GM18858 (cell line): ENCODE results near the gene TCF7L2.
"Not testable (repeated sequence)": the region's sequence is repeated elsewhere in the genome, so short reads cannot be mapped to it uniquely, and the experiment has no call there.

Source experiments
- ATAC-seq: cut with Tn5 transposase; IDR thresholded peaks from one replicate; pipeline ENCODE4 v1.9.1; 2021; ENCODE audit not compliant: unreplicated experiment

TCF7L2 gene

DNA sequence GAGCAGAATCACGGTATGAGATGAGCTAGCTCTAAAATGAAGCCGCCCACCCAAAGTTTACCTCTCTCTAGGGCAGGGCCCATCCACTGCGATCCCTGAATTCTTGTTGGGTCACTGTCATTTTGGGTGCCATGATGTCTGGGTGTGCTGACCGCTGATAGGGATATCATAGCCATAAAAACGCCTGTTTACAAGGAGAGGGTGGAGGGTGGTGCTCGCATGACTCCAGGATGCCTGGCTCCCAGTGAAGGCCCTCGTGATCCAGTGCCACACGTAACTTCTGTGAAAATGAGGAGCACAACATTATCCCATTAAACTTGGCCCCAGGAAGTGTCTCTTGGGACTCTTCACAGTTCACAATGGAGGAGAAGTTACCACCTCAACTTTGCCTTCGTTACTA is 139.5 kb downstream of the TCF7L2 start:
- ATAC-seq = no peak

DNA sequence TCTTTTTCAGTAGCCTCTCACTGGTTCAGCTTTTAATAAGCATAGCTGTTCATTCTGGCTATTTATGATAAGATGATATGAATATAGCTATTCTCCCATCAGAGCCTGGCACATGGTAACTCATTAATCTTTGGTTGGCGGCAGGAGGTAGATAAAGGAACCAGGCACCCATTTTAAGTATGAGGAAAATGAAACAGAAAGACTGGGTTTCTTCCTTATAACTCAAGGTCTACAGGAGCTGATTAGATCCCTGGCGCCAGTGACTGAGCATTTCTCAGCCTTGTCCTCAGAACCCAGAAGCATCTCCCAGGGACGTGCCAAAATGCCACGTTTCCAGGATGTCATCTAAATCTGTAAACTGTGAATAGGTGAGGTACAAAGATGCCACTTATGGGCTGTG is 141.9 kb downstream of the TCF7L2 start:
- no peak for ATAC-seq

DNA sequence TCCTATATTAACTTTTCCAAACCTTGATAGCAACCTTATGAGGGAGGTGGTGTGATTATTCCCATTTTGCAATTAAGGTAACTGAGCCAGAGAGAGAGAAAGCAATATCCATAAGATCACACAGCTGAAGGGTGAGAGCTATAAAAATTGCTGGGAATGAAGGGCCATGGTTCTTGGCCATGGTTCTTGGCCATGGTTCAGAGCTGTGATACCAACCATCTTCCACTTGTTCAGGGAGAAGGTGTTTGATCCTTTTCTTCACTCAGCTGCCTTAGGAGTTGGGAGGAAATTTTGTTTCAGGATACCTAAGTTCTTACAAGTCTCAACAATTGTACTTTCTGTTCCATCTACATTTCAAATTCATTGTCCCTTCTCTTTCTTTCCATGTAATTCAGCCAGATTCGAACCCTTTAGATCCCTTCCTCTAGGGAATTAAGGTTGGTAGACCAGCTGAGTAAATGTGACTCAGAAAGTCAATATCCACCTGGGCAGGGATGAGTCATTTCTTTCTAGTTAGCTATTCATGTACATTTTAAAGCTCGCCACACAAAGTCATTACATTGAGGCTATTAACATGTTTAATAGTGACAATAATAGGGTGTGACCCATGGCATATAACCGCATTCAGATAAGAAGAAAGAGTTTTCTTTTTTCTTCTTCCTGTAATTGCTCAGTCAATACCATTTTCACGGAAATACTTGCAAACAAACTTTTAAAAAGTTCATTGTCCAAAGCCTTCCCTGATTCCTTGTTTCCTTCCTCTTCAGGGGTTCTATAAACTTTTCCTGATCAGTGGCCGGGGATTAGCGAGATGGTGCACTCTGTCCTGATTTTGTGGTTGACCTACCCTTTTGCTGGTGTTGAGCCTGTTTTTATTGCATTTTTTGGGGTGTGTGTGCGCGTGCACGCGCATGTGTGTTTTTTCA is 143.4 kb downstream of the TCF7L2 start:
- peak; percentile 43 for ATAC-seq

DNA sequence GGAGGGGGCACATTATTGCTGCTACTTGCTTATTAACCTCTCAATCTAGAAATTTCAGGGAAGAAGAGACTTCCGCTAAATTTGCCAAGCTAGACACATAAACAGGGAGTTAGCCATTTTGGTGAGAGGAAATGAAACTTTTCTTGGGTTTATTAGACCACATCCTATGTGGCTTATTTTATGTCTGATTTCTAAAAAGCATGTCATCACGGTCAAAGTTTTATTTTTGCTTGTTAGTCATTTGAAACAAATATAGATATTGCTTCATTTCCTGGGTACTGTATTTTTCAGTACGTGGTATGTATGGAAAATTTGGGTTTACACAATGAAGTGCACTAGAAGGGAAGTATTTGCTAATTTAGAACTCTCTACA is 144.1 kb downstream of the TCF7L2 start:
- peak; percentile 76 for ATAC-seq

DNA sequence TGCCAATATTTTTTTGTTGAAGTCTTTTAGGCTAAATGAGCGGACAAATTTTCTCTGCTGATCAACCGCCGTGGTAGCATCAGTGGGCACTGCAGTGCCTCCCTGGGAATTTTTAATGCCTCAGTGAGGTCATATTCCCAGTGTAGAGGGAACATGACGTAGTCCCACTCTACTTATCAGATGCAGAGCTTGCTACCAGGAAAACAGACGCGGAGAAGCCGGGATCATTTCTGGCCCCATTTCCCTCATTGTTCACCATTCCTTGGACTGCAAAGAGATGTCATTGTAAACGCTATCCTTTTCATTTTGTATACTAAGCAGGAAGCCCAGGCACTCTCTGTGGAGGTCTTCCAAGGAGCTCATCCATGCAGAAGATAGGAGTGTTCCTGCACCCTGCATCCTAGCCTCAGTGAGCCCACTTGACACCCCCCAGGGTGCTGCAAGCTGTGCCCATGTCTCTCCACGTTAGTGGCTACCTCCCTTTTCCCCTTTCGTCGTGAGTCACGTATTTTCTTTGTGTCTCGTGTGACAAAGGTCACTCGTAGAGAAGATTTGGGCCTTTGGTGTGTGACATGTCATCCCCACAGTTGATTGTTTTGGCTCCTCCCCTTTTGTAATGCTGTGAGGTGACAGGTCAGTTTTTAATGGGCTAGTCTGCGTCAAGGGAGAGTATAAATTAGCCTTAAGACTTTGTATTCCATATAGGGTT is 145.5 kb downstream of the TCF7L2 start:
- ATAC-seq = no peak

DNA sequence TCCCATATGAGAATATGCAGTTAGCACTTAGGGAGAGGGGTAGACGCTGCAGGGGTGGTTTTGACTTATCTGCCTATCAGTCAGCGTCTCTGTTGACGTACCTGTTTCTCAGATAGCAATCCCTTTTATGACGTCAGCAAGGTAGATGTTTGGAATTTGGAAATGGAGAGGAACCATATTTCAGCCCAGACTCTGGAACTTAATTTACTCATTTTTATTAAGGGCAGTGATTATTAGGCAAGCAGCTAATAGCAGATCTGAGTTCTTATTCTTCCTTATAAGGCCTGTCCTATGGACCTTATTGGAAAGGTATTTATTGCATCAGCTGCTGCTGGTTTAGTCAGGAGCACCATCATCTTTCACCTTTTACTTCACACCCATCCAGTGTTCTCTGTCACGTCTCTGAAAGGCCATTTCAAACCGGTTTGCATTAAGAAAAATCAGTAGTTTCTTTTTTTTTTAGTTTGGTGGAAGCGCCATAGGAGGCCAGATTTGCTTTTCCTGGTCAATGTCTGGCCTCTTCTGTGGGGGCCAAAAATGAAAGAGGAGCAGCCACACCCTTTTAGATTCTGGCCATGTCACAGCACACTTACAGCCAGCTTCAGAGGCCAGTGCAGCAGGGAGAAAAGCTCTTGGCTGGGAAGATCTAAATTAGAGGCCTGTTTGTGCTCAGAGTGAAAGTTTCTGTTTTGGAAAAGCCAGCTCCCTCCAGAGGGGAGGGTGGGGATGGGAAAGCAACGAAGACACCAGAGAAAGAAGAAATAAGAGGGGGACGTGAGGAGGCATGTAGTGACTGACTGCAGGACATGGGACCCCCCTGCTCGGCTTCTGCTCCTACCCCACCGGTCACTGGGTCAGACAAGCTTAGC is 146.3 kb downstream of the TCF7L2 start:
- ATAC-seq = no peak

DNA sequence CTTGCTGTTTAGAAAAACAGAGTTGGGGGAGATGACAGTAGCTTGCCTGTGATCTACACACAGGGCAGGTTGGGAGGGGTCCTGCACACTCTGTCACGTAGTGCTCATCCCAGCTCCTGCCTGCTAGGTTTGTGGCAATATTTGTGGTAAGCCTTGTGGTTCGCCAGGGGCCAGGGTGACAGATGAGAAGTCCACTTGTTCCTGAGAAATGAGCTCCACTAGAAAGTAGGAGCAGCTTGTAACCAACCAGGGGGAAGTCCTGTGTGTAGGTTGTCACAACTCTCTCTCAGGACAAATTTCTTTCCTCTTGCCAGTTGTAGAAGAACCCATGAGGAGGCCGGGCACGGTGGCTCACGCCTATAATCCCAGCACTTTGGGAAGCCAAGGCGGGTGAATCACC is 147.0 kb downstream of the TCF7L2 start:
- no peak for ATAC-seq

DNA sequence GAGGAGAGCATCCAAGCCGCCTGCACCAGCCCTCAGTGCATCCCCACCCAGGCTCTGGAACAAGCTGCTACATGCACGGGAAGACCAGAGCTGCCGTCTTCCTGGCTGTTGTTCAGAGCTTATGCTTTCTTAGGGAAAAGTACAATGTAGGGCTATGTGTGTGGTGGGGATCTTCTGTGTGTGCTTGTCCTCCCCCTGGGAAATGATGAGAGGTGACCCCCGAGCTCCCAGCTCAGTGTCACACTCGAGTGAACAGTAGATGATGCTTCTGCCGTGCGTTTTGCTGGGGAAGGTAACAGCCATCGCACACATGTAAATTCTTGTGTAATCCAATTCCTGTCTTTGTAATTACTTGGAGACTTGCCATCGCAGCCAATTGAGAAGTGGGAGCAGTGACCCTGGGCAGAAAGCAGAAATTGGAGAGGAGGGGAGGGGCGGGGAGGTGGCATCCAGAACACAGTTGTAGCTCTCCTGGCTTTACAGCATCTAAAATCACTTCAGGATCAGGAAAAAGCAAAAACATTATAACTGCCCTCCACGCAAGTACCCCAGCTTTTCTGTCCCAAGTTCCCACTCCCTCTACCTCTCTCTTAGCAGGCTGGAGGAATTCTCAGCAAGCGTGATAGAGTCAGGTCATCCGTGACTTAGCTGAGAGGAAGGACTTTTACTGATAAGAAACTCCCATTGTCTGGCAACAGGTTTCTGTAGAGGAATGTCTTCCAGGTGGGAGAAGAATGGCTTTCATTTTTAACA is 149.6 kb downstream of the TCF7L2 start:
- no peak for ATAC-seq

DNA sequence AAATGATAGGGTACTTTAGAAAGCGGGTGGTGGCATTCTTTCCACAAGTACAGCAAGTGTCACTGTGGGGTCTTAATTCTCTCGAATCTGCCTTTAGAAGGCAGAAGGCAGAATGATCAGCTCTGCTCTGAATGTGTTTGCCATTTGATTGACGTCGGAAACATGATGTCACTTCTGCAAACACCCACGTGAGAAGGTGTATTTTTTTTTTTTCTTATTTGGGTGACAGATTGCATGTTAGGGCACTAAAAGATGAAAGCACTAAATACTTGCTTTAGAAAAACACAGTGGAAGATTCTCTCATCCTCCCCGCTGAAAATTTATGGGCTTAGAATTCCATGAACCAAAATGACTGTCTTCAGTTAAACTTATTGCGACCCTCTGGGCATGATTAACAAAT is 150.2 kb downstream of the TCF7L2 start:
- no peak for ATAC-seq

DNA sequence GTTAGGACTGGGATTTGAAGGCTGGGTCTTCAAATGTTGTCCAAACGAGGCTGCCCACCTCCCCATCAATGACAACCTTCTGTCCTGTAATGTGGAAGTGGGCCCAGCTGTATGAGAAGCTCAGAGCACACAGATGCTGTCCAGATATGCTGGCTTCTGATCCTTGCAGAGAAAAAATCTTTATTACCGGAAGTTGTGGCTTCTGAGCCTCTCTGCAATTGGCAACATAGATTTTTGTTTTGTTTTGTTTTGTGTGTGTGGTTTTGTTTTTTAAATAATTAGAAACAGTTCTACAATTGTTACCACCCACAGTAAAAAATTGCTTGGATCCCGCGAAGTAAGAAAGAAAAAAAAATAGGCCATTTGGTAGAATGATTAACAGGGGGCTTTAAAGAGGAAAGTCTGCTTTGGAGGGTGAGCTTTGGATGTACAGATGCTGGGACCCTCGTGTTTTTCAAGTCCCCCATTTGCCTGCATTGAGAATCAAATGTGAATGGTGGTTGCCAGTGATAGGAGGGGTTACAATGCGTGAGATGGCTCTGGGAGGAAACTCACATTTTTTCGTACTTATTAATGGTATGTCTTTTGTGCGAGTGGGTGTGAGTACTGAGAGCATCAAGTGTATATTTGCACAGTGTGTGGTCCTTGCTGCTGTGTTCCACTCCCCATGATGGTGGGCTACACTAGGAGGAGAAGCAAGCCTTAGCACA is 153.2 kb downstream of the TCF7L2 start:
- no peak for ATAC-seq

DNA sequence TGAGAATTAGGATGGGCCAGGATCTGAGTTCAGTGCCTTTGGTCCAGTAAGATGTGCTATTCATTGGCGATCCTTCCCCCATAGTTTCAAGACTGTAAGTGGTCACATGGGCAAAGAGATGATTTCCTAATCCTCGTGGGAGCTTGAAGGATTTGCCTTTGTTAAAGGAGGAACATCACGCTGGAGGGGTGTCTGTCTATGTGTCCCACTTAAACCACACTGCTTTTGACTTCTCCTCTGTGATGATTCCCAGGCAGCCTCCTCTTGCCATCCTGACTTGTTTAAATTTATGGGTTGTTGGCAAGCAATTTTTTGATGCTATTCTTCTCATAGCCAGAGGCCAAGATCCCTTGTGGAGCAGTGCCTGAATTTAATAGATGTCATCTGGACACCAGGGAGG is 154.0 kb downstream of the TCF7L2 start:
- ATAC-seq = no peak

DNA sequence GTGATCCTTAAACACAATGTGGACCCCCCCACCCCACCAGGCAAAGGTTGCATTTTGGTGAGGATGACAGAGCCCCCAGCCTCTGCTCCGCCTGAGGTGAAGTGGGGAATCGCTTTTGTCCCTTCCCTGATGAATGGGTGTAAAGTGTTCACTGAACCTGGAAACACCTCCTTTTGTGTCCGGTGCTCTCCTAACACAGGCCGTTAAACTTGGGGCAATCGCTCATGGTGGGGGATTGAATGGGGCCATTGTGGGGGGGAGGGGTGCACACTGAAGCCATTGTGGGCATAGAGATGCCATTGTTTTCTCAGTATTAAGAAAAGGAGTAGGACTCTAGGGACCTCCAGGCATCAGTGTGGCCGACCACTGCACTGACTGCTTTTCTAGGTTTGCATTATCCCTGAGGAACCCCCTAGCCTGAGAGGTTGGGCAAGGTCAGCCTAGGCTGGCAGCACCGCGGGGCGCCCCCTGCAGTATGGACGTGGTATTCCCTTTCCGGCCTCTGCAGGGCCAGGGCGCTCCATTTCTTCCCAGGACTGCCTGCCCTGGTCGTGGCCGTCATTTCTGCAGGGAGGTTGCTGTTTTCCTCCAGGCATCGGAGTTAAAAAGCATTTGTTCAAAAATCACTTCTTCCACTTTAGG is 158.3 kb downstream of the TCF7L2 start:
- no peak for ATAC-seq

DNA sequence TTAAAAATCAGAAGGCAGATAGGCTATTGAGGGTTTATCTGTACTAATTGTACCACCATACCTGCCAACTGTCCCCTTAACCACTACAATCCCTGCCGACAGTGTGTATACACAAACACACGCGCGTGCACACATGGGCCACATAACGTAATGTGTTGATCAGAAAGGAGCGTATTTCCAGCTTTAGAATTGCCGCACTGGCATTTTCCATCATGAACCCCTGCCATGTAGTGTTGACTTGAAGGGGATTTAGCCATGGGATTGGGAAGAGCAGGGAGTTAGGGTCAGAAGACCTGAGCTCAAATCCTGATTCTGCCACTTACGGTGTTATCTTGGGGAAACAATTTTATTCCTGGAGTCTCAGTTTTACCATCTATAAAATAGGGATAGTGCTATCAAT is 158.9 kb downstream of the TCF7L2 start:
- ATAC-seq = no peak

DNA sequence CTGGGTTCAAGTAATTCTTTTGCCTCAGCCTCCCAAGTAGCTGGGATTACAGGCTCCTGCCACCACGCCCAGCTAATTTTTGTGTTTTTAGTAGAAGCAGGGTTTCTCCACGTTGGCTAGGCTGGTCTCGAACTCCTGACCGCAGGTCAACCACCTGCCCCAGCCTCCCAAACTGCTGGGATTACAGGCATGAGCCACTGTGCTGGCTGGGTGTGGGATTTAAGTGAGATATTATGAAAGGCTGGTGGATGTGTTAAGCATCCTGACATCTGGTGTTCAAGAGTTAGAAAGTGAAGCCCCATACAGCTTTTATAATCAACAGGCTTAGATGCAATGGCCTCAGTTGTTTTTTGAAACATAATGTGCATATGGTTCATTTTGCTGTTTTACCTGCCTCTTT is 159.4 kb downstream of the TCF7L2 start:
- not testable (repeated sequence) for ATAC-seq

DNA sequence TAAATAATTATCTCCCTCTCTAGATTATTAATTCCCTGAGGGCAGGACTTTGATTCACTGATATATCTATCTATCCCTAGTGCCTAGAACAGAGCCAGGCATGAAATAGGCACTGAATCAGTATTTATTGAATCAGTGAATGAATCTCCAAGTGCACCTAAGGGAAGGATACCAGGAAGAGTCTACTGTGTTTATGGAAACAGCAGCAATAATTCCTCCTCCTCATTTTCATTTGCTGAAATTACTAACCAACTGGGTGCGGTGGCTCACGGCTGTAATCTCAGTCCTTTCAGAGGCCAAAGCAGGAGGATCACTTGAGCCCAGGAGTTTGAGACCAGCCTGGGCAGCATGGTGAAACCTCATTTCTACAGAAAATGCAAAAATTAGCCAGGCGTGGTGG is 161.2 kb downstream of the TCF7L2 start:
- ATAC-seq = no peak

DNA sequence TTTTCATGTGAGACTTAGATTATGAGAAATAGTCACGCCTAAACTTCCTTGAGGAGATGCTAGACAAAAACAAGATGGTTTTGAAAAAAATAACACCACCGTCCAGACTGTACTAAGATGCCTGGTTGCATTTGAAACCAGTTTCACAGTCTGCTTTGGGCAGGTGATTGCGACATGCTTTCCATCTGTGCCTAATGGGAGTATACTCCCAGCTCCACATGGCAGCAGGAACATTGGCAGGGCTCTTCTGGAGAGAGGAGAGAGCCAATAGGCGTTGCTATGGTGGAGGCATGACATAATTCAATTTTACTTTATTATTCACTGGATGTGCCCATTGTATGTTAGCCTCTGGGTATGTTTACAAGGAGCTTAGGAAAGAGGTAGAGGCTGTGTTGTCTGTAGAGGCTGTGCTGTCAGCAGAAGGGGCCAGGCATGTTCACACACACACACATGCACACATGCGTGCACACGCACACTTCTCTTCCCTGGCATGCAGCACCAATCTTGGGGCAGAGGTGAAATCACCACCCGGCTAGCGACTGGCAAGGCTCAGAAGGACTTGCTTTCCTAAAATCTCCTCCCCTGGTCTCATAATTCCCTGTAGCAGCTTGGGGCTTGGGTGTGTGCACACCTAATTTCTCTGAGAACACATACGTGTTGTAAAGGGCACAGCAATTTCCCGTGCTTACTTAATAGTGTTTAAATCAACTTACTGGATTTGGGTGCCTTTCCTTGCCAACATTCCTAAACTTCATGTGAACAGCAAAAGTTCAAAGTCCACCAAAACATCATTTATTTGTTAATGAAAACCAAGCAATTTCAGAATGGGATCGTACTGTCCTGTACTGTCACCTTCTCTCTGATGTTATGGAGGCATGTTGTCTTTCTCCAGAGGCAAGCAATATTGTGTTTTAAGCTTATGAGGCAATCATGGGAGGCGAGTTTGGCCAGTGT is 162.1 kb downstream of the TCF7L2 start:
- ATAC-seq = no peak

DNA sequence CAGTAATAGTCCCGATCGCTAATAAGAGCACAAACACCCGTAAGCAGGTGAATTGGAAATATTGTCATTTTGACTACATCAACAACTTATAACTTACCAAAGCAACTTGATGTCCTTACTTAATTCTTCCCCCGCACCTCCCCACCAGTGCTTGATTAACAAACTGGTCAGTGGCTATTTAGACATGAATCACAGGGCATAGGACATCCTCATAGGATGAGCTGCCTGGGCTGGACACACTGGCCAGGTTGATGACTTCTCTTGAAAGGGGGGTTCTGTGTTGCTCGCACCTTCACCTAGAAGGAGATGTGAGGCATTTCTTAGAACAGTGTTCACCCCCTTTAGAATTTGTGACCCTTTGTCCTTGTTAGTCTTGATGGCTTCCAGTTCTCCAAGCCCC is 163.2 kb downstream of the TCF7L2 start:
- ATAC-seq = no peak

DNA sequence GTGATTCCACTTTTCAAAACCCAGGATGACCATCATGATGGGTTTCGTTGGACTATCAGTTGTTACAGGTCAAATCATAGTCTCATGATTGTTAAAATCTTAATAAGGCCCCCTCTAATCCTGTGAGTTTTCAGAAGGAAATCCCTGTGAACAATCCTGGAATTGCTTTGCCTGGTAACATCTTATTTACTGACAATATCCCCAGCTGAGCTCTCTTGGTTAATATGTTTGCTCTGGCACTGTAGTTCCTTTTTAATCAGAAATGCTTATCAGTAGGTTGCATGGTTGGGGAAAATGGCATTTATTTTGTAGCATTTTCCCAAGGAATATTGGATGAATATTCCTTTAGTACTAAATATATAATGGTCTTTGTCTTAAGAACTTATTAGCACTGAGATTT is 163.9 kb downstream of the TCF7L2 start:
- no peak for ATAC-seq

DNA sequence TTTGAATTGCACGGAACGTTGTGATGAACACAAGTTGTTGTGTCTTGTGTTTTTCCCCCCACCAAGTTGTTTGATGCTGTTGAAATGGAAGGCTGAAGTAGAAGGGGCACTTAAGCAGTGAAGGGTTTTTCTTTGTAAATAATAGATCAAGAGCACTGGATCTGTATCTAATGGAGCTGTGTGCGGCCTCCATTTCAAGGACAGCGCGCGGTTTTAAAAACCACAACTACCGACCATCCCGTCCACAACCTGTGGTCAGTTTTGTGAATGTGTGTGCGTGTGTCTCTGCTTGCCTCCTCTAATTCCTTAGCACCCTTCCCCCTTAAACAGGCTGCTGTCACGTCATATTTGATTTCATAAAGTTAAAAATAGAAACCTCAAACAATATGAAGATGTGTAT is 165.5 kb downstream of the TCF7L2 start:
- ATAC-seq = no peak
